GM18873 (cell line): Measurements from ENCODE around the gene HOMER2.
"Not testable (repeated sequence)": the region's sequence is repeated elsewhere in the genome, so short reads cannot be mapped to it uniquely, and the experiment has no call there.

Source experiments
- ATAC-seq: cut with Tn5 transposase; IDR thresholded peaks from one replicate; pipeline ENCODE4 v1.9.1; 2021; ENCODE audit warnings: mild to moderate bottlenecking, moderate library complexity, moderate number of reproducible peaks; ENCODE audit not compliant: unreplicated experiment, low FRiP score

The HOMER2 gene

DNA sequence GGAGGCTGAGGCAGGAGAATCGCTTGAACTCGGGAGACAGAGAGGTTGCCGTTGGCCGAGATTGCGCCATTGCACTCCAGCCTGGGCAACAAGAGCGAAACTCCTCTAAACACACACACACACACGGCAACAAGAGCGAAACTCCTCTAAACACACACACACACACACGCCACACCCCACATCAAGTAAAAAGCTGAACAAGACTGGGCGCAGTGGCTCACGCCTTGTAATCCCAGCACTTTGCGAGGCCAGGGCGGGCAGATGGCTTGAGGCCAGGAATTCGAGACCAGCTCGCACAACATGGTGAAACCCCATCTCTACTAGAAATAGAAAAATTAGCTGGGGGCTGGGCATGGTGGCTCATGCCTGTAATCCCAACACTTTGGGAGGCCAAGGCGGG is 49.0 kb downstream of the HOMER2 start:
- ATAC-seq: no peak

DNA sequence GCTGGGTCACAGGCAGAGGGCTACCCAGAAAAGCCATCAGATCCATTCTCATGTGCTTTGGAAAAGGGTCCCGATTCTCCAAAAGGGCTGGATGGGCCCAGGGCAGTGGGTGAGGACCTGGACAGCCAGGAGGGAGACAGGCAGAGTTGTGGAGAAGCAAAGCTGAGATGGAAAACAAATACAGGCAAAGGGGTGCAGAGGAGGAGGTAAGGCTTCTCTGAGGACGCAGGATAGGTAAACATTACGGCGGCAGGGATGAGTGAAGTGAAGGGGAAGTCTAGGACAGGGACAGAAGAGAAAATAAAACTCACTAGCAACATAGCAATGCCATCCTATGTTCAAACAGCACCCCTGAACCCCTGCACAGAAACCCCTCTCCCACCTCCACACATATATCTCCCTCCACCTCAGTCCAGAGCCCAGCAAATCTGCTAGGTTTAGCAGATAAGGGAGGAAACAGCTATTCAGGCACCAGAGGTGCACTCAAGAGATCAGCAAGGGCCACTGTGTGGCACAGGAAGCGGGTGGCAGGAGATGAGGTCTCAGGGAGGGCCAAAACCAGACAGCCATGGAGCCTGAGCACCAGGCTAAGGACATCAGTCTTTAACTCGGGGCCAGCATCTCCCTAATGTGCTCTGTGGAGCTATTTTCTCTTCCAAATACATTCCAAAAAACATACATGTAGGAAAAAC is 51.3 kb downstream of the HOMER2 start:
- no peak for ATAC-seq

DNA sequence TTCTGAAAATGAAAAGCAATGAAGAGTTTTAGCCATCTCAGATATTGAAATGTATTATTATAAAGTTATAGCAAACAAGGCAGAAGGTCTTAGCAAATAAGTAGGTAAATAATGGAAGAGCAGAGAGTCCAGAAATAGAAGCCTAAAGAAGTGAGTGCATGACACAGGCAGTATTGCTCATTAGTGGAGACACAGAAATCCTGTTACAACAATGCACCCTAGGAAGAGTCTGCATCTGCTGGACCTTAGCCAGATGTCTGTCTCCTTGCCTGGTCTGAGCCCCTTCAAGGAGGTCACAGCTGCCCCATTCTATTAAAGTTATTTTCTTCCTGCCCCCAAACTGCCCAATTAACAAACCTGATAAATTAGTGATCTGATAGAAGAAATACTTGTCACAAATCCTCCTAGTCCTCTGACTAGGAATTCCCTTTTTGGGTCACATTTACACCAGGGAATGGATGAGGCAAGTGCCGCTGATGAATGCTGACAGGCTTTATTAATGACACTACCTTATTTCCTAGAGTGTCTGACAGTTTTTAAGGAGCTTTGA is 51.9 kb downstream of the HOMER2 start:
- no peak for ATAC-seq

DNA sequence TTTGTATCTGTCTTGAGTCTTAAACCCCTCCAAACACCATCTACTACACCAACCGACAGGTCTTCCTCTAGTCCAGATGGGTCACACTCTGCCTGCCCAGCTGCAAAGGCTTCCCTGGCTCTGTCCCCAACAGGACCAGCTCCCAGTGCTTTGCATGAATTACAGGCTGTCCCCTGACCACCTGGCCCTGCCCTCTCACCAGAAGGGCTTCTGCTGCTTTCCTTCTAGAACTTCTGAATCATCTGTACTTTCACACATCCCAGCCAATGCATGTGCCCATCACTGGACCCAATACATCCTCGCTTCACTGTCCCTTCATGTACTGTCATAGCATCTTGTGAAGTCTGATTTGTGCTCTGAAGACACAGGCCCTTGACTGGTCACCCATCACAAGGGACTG is 53.6 kb downstream of the HOMER2 start:
- no peak for ATAC-seq

DNA sequence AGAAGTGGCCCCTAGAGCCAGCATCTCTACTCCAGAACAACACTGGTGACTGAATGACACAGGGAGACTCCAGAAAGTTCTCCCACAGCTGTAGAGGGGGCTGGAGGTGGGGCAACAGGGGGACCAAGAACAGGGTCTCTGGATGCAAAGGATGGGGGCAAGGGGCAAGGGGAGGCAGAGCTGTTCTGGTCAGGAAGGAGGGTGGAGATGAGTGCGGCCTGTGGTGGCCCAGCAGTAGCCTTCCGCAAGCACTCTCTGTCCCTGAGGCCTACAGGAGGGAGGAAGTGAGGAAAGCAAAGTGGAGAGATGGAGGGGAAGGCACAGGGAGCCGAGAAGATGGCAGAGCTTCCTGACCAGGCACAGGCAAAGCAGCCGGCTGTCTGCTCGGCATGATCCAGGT is 56.5 kb downstream of the HOMER2 start:
- ATAC-seq: no peak

DNA sequence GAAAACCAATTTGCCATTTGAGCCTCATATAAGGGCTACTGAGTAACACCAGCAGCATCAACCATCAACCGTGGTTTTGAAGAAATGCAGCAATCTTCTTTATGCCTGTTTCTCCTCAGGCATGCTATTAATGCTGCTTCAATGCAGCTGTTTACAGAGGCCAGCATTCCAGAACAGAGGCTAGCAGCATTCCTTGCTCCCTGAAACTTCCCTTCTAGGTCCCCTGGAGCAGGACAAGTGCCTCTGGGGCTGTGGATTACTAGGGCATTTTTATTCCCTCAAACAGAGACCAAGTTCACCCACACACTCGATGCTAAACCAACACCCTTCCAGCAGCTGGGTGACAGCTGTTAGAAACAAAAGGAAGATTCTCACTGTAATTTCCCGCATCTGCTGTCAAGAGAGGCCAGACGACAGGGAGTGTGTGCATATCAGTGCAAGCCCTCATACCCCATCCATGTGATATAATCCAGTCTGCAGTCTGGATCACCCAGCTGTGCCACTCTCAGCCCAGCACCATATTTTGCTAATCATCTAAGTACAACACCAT is 57.5 kb downstream of the HOMER2 start:
- ATAC-seq: no peak

DNA sequence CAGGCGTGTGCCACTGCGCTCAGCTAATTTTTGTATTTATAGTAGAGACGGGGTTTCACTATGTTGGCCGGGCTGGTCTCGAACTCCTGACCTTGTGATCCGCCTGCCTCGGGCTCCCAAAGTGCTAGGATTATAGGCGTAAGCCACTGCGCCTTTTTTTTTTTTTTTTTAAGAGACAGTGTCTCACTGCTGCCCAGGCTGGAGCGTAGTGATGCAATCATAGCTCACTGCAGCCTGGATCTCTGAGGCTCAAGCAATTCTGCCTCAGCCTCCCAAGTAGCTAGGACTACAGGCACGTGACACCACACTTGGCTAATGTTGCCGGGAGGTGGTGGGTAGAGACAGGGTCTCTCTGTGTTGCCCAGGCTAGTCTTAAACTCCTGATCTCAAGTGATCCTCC is 59.0 kb downstream of the HOMER2 start:
- not testable (repeated sequence) for ATAC-seq

DNA sequence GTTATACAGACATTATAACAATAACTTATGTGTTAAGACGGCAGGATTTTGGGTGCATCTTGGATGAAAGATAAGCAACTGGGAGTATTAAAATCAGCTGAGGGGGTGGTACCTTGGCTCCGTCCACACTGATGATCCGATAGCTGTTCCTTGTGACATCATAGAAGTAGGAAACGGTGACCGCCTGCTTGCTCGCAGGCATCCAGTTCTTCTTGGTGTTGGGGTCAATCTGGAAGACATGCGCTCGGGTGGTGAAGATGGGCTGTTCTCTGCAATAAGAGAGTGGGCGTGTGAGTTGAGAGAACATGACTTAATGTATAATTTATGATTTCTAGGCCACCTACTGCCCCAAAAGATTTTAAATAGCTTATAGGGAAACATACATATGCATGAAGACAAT is 59.9 kb downstream of the HOMER2 start:
- ATAC-seq: no peak

DNA sequence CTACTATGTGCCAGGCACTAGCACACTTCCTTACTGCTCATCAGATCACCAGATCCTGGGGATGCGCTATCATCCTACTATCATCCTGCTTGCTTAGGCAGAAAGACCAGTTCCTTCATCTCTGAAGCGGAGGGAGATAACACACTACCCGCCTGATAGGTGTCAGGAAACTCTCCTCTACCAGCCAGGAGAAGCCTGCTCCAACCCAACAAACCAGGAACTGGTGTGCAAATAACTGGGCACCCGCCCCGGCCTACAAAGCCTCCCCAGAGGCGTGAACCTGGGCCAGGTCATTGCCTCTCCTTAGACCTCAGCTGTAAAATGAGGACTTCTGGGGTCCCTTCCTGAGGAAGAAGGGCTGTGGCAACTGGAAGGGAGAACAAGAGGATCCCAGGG is 61.5 kb downstream of the HOMER2 start:
- no peak for ATAC-seq

DNA sequence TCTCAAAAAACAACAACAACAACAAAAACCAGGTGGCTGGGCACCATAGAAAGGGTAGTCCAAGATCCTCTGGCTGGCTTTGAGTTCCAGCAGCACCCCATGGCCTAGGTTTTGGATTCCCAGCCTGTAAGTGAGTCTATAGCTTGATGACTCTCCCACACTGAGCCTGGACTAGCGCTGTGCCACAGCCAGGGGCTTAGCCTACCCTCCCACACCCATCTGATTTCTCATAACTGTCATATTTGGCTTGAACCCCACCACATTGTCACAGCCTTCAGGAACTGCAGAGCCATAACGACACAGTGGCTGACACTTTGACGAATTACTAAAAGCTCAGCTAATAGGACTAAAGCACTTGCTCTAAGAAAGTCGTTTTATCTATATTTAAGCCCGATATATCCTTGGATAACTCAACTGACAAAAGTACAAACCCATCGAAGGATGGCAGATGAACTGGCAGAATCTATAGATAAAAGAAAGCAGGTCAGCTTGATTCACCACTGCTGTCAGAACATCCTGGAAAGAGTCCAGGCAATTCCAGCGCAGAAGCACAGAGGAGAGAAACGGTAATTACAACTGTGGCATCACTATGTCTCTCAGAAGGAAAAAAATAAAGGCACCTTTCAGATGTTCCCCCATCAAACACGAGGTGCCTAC is 62.1 kb downstream of the HOMER2 start:
- no peak for ATAC-seq

DNA sequence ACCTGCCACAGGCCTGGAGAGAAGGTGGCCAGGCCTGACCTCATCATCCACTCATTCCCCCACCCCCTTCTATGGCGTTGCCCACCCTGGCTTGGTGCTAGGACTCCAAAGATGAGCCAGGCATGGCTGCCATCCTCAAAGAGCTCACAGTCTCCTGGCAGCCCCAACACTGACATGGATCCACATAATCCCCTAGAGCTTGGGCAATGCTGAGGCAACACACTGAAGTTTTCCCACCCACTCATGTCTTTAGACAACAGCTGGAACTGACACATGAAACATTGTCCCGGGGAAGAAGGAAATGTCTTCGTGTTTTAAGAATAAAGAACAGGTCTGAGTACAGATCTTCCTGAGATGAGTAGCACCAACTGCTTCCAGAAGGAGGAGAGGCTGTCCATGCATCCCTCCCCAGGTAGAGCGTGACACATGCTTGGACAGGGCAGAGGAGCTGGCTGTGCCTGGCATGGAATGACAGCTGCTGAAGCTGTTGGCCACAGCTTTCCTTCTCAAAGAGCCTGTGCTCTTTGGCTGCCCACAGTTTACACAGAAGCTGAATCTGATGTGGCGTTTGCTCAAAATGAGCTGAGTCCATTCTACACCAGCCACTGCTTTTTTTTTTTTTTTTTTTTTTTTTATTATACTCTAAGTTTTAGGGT is 70.1 kb downstream of the HOMER2 start:
- no peak for ATAC-seq

DNA sequence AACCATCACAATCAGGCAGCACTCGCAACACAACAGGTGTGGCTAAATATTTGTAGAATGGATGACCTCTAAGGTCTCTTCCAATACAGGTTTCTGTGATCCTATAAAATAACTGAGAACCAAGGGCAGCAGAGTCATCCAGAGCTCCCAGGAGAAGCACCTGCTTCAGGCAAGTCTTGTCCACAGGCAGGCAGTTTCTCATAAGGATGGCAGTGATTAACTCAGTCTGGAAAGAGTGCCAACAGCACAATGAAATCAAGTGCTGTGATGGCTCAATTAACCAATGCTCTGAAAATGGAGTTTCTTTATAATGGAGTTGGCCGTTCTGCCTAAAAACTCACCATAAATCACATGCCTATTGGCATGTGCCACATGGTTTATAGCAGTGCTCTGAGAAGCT is 70.8 kb downstream of the HOMER2 start:
- ATAC-seq: no peak

DNA sequence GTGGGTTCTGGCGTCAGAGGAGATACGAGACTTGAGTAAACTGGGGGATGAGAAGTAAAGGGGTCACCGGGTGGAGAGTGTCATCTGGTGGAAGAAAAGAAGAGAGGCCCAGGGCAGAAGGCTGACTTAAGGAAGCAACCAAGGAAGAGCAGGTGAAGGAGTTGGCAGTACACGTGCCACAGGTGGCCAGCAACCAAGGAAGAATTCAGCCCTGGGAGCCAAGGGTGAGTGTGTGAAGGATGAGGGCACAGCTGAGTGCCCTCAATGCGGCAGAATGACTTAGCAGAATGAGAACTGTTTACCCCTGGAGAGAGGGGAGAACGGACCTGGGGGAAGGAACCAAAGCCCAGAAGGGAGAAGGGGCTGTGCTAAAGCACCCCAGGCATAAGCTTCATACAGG is 71.8 kb downstream of the HOMER2 start:
- no peak for ATAC-seq

DNA sequence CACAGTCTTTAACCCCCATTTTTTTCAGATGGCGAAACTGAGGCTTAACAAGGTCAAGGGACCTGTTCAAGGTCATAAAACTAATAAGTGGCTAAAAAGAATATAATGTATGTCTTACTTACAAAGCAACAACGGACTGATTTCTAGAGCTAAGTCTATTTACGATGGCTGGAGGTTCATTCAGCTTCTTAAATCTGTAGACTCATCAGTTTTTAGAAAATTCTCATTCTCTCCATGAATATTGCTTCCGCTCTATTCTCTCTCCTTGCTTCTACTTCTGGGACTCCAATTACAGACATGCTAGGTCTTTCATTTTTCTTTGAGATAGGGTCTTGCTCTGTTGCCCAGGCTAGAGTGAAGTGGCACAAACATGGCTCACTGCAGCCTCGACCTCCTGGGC is 74.2 kb downstream of the HOMER2 start:
- ATAC-seq: no peak

DNA sequence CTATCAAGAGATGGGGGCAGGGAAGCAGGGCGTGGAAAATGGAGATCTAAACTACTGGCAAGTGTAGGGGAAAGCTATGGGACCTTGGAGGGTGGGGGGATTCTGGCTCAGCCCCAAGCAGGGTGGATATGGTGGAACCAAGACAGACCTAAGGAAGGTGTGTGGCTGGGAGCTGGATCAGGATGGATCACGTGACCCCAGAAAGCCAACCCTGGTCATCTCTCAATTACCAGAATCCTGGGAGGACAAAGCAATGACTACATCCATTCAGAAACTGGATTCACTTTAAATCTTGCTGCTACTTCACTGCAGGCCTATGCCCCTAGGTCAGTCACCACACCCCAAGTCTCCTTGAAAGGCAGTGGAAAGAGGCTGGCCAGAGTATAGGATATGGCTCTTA is 74.7 kb downstream of the HOMER2 start:
- ATAC-seq: no peak

DNA sequence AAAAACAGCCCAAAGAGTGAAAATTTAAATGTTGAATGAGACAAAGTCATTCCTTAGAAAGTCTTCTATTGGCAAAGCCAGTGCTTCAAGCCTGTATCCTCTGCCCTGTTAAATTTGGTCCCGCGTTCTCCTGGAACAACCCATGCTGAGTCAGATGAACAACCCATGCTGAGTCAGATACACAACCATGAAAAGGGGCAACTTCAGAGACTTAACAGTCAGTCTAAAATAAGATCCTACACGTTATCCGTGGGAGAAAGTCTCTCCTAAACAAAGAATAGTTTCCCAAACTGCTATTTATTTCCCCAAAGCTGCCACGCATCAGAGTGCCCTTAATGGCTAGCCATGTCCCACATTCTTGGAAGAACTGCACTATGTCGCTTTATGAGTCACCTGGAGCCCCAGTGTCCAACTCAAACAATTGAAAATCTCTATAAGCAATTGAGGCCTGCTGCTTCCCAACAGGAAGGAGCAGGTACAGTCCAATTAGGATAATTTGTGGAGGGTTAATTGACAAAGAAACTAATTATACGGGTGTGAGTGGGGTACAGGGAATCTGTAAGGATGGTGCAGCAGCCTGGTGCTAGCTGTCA is 77.0 kb downstream of the HOMER2 start:
- no peak for ATAC-seq

DNA sequence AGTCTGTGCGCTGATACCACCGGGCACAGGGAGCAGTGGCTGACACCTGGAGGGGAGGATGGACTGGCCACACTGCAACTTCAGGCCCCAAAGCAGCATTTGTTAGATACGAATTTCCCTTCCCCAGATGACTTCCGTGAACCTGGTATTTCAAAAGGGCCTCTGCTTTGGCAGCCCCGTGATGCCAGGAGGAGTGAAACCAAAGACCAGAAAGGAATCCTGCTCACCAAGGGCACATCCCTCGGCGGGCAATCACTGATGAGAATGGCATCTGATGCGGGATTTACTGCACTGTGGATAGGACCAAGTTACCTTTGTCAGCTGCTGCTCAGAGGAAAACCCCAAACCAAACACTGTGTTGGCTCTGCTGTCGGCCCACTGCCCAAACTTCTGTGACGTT is 77.6 kb downstream of the HOMER2 start:
- no peak for ATAC-seq

DNA sequence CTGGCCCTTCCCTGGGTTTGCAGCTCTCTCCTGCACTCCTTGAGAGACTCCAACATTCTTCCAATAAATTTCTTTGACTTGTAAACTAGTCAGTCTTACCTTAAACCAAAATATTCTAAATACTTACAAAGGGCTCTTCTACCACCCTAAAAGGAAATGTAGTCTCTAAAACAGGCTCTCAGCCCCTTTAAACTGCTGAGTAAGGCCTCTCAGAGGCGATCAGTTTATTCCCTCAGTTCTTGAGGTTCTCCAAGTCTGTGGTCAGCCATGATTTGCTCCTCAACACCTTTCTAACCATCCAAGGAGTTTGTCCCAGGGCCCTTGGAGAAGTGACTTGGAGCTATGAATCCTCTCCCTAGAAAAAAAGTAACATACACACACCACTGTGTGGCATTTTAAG is 78.3 kb downstream of the HOMER2 start:
- no peak for ATAC-seq

DNA sequence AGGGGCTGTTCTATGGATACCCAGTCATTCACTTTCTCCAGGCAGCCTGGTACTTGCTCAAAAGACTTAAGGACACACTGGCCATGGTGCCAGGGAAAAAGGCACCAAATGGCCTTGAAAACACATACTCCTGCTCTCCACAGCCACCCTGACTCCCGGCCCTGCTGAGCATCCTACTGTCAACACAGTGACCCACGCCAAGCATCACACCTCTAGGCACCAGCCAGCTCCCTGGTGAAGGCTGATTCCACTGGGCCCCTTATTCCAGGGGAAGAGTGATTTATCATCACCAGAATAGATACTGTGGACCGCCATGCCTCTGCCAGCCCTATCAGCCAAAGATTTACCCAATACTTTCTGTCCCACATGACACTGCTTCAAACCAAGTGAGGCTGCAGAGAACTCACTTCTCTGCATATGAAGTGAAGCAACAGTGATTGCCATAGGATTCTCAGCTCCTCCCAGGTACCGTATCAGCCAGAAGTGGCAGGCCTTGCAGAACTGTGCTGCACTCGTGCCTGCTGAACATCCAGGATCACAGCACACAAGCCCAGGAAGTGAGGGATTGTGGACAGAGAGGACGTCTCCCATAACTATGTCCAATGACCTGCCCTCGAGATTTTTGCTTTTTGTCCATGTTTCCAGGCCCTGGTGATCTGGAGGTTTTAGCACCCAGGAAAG is 79.4 kb downstream of the HOMER2 start:
- ATAC-seq: no peak

DNA sequence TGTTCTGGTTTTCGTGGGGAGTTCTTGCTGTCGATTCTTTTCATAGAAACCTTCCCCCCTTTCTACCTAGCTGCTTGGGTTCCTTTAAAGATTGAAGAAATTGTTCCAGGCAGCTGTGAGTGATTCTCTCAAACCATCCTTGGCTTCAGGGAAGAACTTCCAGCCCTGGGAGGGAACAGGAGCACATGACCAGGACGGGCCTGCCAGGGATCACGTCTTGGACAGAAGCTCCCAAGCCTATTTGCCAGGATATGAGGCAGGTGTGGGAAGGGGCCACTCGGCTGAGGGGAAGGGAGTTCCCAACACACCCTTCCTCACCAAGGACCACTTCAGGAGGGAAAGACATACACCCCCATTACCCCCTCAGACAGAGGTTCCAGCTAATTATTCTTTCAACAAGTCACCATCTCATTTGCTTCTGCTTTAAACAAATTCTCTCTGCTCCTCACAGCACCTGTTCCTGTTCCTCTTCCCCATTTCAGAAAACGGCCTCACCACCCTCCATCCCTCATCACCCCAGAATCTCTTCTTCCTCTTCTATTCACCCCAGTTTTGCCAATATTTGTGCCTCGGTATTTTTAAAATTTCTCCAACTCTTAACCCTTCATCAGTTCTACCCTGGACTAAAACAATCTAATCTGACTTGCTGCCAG is 80.6 kb downstream of the HOMER2 start:
- no peak for ATAC-seq
